ENCODE data around the gene SLC9A9. TPM values are rescaled to one million over a fixed set of nuclear protein-coding genes. Genes with fewer than 3 reads are reported as not detected.

The SLC9A9 gene
- polyA plus RNA-seq, 1 of the 3 experiments (the other 2 are of a cell fraction) = 0.05 TPM

GRCh38 chr3:143429628-143430514, 418.4 kb downstream of the SLC9A9 start:
- TF ChIP-seq RXRA (IDR thresholded peaks at IDR 0.05; ENCODE audit: borderline replicate concordance, low read depth) (no peak), RAD21 (IDR thresholded peaks at IDR 0.05; ENCODE audit: low read length) (no peak), FOSL2 (IDR thresholded peaks at IDR 0.05; ENCODE audit: borderline replicate concordance, low read depth) (no peak), NFIC (IDR thresholded peaks at IDR 0.05; ENCODE audit: borderline replicate concordance) (no peak), USF1 (IDR thresholded peaks at IDR 0.05; ENCODE audit: borderline replicate concordance, low read depth) (no peak), ELF1 (IDR thresholded peaks at IDR 0.05) (no peak), TAF1 (IDR thresholded peaks at IDR 0.05; ENCODE audit: borderline replicate concordance, low read depth, low read length) (no peak), FOXJ3 (CRISPR knock-in tag; IDR thresholded peaks at IDR 0.05) (no peak), RCOR1 (IDR thresholded peaks at IDR 0.05; ENCODE audit: low read length) (no peak), EZH2phosphoT487 (IDR thresholded peaks at IDR 0.05; ENCODE audit: borderline replicate concordance, low read depth) (no peak), FOXM1 (IDR thresholded peaks at IDR 0.05; ENCODE audit: low read depth) (no peak), NRF1 (IDR thresholded peaks at IDR 0.05; ENCODE audit: low read depth, low read length) (no peak), SMC3 (IDR thresholded peaks at IDR 0.05; ENCODE audit: low read depth, low read length) (no peak)
- TF ChIP-seq, protein P1, sequence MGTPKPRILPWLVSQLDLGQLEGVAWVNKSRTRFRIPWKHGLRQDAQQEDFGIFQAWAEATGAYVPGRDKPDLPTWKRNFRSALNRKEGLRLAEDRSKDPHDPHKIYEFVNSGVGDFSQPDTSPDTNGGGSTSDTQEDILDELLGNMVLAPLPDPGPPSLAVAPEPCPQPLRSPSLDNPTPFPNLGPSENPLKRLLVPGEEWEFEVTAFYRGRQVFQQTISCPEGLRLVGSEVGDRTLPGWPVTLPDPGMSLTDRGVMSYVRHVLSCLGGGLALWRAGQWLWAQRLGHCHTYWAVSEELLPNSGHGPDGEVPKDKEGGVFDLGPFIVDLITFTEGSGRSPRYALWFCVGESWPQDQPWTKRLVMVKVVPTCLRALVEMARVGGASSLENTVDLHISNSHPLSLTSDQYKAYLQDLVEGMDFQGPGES (IDR thresholded peaks at IDR 0.05; ENCODE audit: low read depth, low read length) = no peak
- TF ChIP-seq, protein P2, sequence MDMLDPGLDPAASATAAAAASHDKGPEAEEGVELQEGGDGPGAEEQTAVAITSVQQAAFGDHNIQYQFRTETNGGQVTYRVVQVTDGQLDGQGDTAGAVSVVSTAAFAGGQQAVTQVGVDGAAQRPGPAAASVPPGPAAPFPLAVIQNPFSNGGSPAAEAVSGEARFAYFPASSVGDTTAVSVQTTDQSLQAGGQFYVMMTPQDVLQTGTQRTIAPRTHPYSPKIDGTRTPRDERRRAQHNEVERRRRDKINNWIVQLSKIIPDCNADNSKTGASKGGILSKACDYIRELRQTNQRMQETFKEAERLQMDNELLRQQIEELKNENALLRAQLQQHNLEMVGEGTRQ (IDR thresholded peaks at IDR 0.05; ENCODE audit: borderline replicate concordance, low read depth, low read length) = no peak
- Histone ChIP-seq H3K79me2 (ENCODE audit: insufficient read depth) (no peaks in the 10 kb centered on the region), H3K27ac (ENCODE audit: low read depth in 2 of 2, low read length in 1 of 2) (no peak overlapping the region), H4K20me1 (ENCODE audit: insufficient read depth) (no peaks in the 10 kb centered on the region), H3K36me3 (replicated peaks in 1 of 2; ENCODE audit: control insufficient read depth in 1 of 2, insufficient read depth in 2 of 2, low read length in 1 of 2) (no peaks in the 10 kb centered on the region), H3F3A (replicated peaks; ENCODE audit: insufficient read depth) (no peaks in the 10 kb centered on the region), H3K4me3 (ENCODE audit: low read depth in 2 of 2, low read length in 1 of 2) (no peak overlapping the region), H2AFZ (ENCODE audit: low read depth) (no peak overlapping the region), H3K9me3 (no peaks in the 10 kb centered on the region), H3K9me2 (no peaks in the 10 kb centered on the region), H3K4me2 (no peak overlapping the region), H3K9ac (no peak overlapping the region), H3K4me1 (ENCODE audit: control insufficient read depth in 1 of 2, insufficient read depth in 2 of 2, low read depth in 1 of 2, low read length in 1 of 2) (no peaks in the 10 kb centered on the region), H3K27me3 (ENCODE audit: insufficient read depth) (no peaks in the 10 kb centered on the region)
- CTCF ChIA-PET = no interaction called here
- DNase-seq = no peak
- POLR2A ChIA-PET = no interaction called here
- WGBS (ENCODE audit: low lambda C conversion rate) = 14% methylated on average over 5 of the region's 5 CpGs

All from SK-N-SH (cell line).